HL-60 (cell line): ENCODE results near the gene NRAP.

Experiments
- CTCF ChIP-seq: IDR thresholded peaks from one replicate; pipeline ENCODE4 v1.5.1; 2011; ENCODE audit warnings: low read length, control low read depth, inconsistent platforms; ENCODE audit not compliant: insufficient read depth
- POLR2AphosphoS5 ChIP-seq: IDR thresholded peaks from 2 replicates; pipeline ENCODE4 v1.6.1; 2012; ENCODE audit warnings: low read depth
- REST ChIP-seq: IDR thresholded peaks from 2 replicates; pipeline ENCODE4 v1.6.1; 2012; ENCODE audit warnings: low read depth; ENCODE audit not compliant: insufficient replicate concordance

GRCh38 chr10:113666682-113667252 lies 2.9 kb upstream of the NRAP start:
- no peak for TF ChIP-seq CTCF
- TF ChIP-seq POLR2AphosphoS5, result no peak
- TF ChIP-seq REST, result no peak
